ENCODE results near the gene KRTAP5-11.

DNA sequence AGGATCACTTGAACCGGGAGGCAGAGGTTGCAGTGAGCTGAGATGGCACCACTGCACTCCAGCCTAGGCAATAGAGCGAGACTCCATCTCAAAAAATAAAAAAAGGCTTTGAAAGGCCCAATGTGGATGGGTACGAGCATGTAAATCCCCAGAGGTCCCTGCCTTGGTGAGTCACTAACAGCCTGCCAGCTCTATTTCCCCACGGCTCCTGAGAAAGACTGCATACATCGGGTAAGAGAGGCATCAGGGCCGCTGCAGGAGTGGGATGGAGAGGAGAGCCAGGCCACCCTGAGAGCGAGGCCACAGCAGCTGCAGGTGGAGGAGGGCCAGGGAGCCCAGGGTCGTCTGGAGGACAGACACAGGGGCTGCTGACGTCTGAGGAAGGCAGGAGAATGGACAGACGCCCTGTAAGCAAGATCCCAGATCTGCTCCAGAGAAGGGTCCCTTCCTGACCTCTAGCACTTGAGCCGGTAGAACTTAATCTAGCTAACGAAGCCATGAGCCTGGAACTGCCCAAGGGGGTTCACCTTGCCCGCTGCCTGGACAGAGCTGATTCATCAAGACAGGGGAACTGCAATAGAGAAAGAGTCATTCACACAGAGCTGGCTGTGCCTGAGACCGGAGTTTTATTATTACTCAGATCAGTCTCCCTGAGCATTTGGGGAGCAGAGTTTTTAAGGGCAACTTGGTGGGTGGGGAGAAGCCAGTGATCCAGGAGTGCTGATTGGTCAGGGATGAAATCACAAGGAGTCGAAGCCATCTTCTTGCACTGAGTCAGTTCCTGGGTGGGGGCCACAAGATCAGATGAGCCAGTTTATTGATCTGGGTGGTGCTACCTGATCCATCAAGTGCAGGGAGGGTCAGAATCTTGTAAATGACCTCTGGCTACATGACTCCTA lies 39.5 kb downstream of the KRTAP5-11 start:
- TF ChIP-seq, protein P1, sequence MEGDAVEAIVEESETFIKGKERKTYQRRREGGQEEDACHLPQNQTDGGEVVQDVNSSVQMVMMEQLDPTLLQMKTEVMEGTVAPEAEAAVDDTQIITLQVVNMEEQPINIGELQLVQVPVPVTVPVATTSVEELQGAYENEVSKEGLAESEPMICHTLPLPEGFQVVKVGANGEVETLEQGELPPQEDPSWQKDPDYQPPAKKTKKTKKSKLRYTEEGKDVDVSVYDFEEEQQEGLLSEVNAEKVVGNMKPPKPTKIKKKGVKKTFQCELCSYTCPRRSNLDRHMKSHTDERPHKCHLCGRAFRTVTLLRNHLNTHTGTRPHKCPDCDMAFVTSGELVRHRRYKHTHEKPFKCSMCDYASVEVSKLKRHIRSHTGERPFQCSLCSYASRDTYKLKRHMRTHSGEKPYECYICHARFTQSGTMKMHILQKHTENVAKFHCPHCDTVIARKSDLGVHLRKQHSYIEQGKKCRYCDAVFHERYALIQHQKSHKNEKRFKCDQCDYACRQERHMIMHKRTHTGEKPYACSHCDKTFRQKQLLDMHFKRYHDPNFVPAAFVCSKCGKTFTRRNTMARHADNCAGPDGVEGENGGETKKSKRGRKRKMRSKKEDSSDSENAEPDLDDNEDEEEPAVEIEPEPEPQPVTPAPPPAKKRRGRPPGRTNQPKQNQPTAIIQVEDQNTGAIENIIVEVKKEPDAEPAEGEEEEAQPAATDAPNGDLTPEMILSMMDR (conservative IDR thresholded peaks at IDR 0.05; ENCODE audit: low read depth in 2 of 2) = no peak
- TF ChIP-seq EZH2 (IDR thresholded peaks at IDR 0.05; ENCODE audit: low read depth, unreplicated experiment) = no peak
- TF ChIP-seq POLR2AphosphoS5 (IDR thresholded peaks at IDR 0.05; ENCODE audit: low read depth) = no peak
- no peak for TF ChIP-seq EZH2phosphoT487 (IDR thresholded peaks at IDR 0.05; ENCODE audit: unreplicated experiment)
- TF ChIP-seq, protein P2, sequence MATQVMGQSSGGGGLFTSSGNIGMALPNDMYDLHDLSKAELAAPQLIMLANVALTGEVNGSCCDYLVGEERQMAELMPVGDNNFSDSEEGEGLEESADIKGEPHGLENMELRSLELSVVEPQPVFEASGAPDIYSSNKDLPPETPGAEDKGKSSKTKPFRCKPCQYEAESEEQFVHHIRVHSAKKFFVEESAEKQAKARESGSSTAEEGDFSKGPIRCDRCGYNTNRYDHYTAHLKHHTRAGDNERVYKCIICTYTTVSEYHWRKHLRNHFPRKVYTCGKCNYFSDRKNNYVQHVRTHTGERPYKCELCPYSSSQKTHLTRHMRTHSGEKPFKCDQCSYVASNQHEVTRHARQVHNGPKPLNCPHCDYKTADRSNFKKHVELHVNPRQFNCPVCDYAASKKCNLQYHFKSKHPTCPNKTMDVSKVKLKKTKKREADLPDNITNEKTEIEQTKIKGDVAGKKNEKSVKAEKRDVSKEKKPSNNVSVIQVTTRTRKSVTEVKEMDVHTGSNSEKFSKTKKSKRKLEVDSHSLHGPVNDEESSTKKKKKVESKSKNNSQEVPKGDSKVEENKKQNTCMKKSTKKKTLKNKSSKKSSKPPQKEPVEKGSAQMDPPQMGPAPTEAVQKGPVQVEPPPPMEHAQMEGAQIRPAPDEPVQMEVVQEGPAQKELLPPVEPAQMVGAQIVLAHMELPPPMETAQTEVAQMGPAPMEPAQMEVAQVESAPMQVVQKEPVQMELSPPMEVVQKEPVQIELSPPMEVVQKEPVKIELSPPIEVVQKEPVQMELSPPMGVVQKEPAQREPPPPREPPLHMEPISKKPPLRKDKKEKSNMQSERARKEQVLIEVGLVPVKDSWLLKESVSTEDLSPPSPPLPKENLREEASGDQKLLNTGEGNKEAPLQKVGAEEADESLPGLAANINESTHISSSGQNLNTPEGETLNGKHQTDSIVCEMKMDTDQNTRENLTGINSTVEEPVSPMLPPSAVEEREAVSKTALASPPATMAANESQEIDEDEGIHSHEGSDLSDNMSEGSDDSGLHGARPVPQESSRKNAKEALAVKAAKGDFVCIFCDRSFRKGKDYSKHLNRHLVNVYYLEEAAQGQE (IDR thresholded peaks at IDR 0.05; ENCODE audit: unreplicated experiment) = no peak
- no peak for TF ChIP-seq ZNF331 (CRISPR knock-in tag; IDR thresholded peaks at IDR 0.05; ENCODE audit: low read depth)
- TF ChIP-seq JUNB (IDR thresholded peaks at IDR 0.05; ENCODE audit: unreplicated experiment) = no peak
- TF ChIP-seq CREB1 (CRISPR knock-in tag; IDR thresholded peaks at IDR 0.05; ENCODE audit: low read depth) = no peak
